ENCODE measurements around the gene DIP2C.
A peak's percentile ranks its signal among the peaks of the same experiment; 100 is the strongest.
"Not testable (repeated sequence)": the region's sequence is repeated elsewhere in the genome, so short reads cannot be mapped to it uniquely, and the experiment has no call there.

DIP2C gene

GRCh38 chr10:427761-428519 is 261.5 kb downstream of the DIP2C start:
- DNase-seq, result no peak

GRCh38 chr10:425365-425764 is 264.1 kb downstream of the DIP2C start:
- peak; percentile 45 for DNase-seq

- DNase-seq, result not testable (repeated sequence)
Measured at GRCh38 chr10:424724-425123, 264.7 kb downstream of the DIP2C start.

DNA sequence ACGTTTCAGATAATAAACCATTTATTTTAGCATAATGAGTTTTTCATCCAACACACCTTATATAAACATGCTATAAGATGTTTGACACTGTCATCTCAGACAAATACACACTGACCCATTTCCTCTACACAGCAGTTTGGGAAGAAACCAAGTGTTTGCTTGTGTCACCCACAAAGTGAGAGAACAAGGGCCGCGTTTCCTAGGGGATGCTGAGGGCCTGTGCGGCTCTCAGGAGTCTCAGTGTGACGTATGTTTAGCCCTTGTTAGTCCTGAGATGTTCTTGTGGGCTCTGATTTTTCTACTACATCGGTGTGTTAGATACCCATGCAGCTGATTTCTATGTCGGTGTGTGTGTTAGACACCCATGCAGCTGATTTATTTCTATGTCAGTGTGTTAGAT is 266.3 kb downstream of the DIP2C start:
- DNase-seq, result no peak

- no peak for DNase-seq
Measured at GRCh38 chr10:422675-423074, 266.8 kb downstream of the DIP2C start.

- DNase-seq, result no peak
Measured at GRCh38 chr10:422241-422640, 267.2 kb downstream of the DIP2C start.

GRCh38 chr10:421170-421569 is 268.3 kb downstream of the DIP2C start:
- no peak for DNase-seq

DNA sequence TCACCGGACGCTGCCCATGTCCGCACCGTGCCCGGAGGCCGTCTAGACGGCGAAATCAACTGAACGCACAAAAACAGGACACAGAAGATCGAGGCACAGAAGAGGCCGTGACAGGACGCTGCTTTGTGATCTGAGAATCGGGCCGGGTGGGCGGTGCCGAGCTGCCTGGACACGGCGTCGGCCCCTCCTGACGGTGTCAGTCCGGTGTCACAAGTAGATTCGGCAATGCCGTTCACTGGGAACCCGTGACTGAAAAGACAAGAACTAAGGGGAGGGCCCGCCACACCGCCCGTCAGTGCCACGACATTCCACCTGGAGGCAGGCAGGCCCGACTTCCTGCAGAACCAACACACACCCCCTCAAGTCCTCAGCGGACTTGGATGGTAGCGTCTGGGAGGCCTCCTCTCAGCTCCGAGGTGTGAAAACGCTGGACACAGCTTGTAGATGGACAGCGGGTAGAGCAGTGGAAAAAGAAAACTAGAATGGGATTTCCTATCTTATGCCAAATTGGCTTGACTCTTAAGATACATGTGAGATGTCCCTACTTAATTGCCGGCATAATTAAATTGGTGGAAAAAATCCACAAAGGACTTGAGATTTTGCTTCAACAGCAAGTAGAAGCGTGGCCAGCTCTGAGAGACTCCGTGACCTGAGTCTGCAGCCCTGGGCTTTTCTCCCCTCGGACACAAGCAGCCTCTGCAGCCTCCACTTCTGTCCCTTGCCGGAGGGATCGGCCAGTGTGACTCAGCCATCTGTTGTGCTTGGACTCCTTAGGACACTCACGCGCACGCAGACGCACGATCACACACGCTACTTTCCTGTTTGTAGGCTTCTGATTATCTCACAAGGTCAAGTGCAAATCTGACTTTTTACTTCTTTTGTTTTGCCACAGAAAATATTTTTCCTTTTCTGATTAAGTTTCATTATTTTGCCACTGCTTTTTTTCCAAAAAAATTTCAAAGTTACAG is 269.0 kb downstream of the DIP2C start:
- DNase-seq, result no peak

DNA sequence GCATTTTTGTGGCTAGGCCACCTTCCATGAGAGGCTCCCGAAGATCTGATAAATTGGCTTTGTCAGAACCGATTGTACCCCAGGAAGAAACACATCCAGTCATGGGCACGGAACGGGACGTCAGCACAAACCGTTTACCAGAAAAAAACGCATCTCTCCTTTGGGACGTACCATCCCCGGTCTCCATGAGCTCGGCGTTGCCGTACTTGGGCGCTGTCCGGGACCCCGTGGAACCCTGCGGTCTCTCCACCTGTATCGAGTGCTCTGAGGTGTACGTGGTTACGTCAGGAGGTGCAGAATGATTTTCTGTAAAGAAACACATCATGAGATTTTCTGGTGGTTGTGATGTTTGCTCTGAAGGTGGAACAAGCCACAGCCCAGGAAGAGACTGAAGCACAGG is 270.6 kb downstream of the DIP2C start:
- no peak for DNase-seq

- no peak for DNase-seq
Measured at GRCh38 chr10:418226-418625, 271.2 kb downstream of the DIP2C start.

GRCh38 chr10:416091-416515 is 273.4 kb downstream of the DIP2C start:
- DNase-seq, result no peak

DNA sequence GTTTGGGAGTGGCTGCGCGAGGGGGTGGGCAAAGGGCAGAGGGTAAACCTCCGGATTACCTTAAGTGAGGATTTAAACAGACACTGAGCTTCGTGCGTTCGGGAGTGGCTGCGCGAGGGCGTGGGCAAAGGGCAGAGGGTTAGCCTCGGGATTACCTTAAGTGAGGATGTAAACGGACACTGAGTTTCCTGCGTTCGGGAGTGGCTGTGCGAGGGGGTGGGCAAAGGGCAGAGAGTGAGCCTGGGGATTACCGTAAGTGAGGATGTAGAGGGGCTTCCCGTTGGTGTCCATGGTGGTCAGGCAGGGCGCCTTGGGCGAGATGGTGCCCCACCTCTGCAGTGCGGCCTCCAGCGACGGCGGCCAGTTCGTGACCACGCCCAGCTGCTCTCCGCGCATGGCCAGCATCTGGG is 275.8 kb downstream of the DIP2C start:
- no peak for DNase-seq

- DNase-seq, result no peak
Measured at GRCh38 chr10:412109-412508, 277.4 kb downstream of the DIP2C start.

- DNase-seq, result no peak
Measured at GRCh38 chr10:411603-412002, 277.9 kb downstream of the DIP2C start.

DNA sequence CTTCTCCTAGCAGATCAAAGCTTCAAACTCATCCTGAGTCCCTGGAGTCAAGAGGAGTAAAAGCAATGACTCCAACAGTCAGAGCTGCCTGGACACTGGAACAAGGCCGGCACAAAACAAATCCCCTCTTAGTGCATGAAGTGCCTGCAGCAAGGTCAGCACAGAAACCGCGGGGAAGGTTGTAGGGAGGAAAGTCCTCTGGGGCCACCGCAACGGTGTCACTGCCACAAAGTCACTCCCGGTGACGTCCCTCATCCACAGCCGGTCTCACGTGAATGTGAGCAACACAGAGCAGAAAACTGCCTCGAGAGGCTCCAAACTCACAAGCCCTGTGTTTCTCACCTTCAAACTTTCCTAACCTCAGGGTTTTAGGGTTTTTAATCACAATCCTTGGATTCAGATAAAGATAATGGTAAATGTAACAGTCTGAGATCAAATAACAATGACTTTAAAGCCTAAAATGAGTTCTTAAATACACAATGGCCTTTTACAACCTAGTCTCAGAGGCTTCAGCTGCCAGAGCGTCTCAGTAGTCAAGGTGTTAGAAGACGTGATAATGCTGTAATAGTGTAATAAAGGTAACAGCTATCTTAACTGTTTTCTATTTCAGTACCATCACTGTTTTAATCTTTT is 279.9 kb downstream of the DIP2C start:
- no peak for DNase-seq

DNA sequence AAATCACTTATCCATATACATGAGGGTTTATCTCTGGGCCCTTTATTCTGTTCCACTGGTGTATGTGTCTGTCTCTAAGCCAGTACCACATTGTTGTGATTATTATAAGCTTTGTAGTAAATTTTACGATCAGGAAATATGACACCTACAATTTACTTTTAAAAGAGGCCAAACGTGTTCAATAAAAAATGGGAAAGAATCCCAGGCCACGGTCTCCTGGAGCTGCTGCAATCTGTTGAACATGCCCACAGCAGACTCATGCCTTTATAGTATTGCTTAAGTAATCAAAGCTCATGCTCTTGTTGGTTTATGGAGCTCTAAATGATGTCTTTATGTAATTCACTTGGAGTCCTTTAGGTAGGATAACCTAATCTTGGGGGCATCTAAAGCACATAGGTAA is 281.2 kb downstream of the DIP2C start:
- DNase-seq, result no peak

DNA sequence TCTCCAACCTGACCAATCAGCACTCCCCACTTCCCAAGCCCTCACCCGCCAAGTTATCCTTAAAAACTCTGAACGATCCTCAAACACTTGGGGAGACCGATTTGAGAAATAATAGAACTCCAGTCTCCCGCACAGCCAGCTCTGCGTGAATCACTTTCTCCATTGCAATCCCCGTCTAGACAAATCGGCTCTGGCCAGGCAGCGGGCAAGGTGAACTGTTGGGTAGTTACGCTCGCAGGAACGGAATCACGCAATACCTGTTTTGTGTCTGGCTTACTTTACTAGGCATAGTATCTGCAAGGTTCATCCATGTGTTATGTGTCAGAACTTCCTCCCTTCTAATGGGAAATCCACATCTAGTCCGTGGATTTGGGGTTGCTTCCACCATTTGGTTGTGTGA is 282.5 kb downstream of the DIP2C start:
- no peak for DNase-seq

GRCh38 chr10:405648-406047 is 283.8 kb downstream of the DIP2C start:
- no peak for DNase-seq

DNA sequence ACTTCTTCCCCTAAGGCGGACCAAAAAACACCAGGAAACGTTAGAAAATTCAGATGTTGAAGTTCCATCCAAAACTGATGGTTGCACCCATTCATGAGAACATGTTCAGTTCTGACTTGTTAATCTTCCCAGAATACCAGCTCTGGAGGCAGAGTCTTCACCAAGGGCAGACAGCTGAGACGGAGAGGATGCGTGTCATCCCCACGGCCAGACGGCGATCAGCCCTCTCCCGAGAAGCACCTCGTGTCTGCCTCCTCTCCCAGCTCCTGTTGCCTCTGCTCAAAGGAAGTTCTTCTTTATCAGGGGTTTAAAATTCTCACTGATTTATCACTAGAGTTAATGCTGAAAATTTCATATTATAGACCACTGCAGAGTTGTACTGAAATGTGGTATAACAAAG is 284.5 kb downstream of the DIP2C start:
- DNase-seq, result peak; percentile 21

- peak; percentile 70 for DNase-seq
Measured at GRCh38 chr10:404346-404745, 285.1 kb downstream of the DIP2C start.

DNA sequence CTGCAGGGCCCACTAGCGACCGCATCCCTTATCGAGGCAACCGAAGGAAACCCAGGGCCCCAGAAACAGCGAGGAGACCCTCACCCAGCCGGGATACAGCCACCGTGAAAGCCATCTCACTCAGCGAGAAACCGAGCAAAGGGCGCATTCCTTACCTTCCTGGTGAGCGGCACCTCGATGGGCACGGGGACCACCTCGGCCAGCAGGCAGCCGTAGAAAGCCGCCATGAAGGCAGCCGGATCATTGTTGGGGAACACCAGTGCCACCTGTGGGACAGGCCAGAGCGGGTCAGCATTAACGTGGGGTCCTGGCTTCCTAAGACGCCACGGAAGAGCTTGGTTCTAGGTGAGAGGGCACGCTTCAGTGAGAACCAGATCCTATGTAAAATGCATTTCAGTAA is 290.5 kb downstream of the DIP2C start:
- no peak for DNase-seq

DNA sequence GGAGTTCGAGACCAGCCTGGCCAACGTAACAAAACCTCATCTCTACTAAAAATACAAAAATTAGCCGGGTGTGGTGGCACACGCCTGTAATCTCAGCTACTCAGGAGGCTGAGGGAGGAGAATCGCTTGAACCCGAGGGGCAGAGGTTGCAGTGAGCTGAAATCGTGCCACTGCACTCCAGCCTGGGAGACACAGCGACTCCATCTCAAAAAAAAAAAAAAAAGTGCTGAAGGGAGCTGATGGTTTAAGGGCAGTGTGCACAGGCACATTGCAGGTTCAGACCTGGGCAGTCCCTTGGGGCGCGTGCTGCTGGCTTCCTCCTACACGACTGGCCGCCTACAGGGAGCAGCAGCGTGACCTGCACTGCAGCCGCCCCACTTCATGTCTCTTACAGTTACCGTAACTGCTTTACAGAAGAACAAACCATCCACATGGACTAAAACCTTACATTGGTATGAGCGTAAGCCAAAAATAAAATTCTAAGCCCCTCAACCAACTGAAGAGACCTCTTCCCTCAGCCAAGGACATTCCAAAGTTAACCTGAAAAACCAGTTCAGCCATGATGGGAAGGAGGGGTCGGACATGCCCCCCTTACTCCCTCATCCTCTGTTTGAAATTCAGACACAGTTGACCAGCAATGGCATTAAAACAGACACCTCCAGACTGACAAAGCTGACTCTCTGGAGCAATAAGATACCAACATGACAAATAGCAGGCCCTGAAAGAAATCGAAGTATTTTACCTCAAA is 292.0 kb downstream of the DIP2C start:
- DNase-seq, result no peak
